Smooth muscle cell (in vitro differentiated cells): ENCODE results near the gene TMPRSS4. TPM values are rescaled to one million over a fixed set of nuclear protein-coding genes. Genes with fewer than 3 reads are reported as not detected.

Experiments used
- DNase-seq: peaks from one replicate; lab custom pipeline; 2025; ENCODE audit not compliant: unreplicated experiment; lab: John Stamatoyannopoulos, UW
- H2AFZ ChIP-seq: fragments of 200-600 bp; sonication (generic); 2 replicates; pipeline ENCODE4 v1.6.0; 2016; ENCODE audit warnings: antibody characterized with exemption, low read depth, mild to moderate bottlenecking
- H3F3A ChIP-seq: fragments of 200-600 bp; sonication (generic); 2 replicates; pipeline ENCODE4 v1.6.0; 2017; ENCODE audit warnings: antibody characterized with exemption, low read depth
- H3K27ac ChIP-seq: fragments of 200-600 bp; sonication (generic); 2 replicates; pipeline ENCODE4 v1.5.1; 2016; ENCODE audit warnings: low read depth, mild to moderate bottlenecking
- H3K27me3 ChIP-seq: fragments of 200-600 bp; sonication (generic); 2 replicates; pipeline ENCODE4 v1.6.1; 2016; ENCODE audit warnings: low read depth, mild to moderate bottlenecking
- H3K36me3 ChIP-seq: fragments of 200-600 bp; sonication (generic); 2 replicates; pipeline ENCODE4 v1.5.1; 2016; ENCODE audit warnings: low read depth
- H3K4me1 ChIP-seq: fragments of 200-600 bp; sonication (generic); 2 replicates; pipeline ENCODE4 v1.5.1; 2016; ENCODE audit warnings: low read depth
- H3K4me2 ChIP-seq: fragments of 200-600 bp; sonication (generic); 2 replicates; pipeline ENCODE4 v1.6.0; 2016; ENCODE audit warnings: mild to moderate bottlenecking
- H3K4me3 ChIP-seq: fragments of 200-600 bp; sonication (generic); 2 replicates; pipeline ENCODE4 v1.5.1; 2016; ENCODE audit warnings: mild to moderate bottlenecking
- H3K79me2 ChIP-seq: fragments of 200-600 bp; sonication (generic); 2 replicates; pipeline ENCODE4 v1.6.0; 2016; ENCODE audit warnings: low read depth, mild to moderate bottlenecking
- H3K9ac ChIP-seq: fragments of 200-600 bp; sonication (generic); 2 replicates; pipeline ENCODE4 v1.6.0; 2016; ENCODE audit warnings: low read depth
- H3K9me3 ChIP-seq: fragments of 200-600 bp; sonication (generic); replicated peaks from 2 replicates; pipeline ENCODE4 v1.5.1; 2016; ENCODE audit warnings: low read depth
- H4K20me1 ChIP-seq: fragments of 200-600 bp; sonication (generic); 2 replicates; pipeline ENCODE4 v1.6.0; 2016; ENCODE audit warnings: low read depth
- CTCF ChIP-seq: fragments of 200-600 bp; sonication (generic); IDR thresholded peaks from 2 replicates; pipeline ENCODE4 v1.5.1; 2017; ENCODE audit warnings: borderline replicate concordance, mild to moderate bottlenecking, antibody characterized with exemption; ENCODE audit not compliant: insufficient read depth, poor library complexity, severe bottlenecking
- WGBS: methylation state at CpG from one replicate; pipeline ENCODE4 v1.1.7; 2016; ENCODE audit warnings: low lambda C conversion rate; 5-methylcytosine and 5-hydroxymethylcytosine counted together
- polyA plus RNA-seq: library from polyadenylated mRNA; unstranded; fragments of >200 nt; fragmentation: Nextera tagmentation; extraction: Ambion mirVana; gene quantifications from 2 replicates; pipeline ENCODE4 v1.2.1, GENCODE V29; 2016
- total RNA-seq: library from RNA; depleted of rRNA; stranded (reverse); fragments of >200 nt; gene quantifications from 2 replicates; pipeline ENCODE4 v1.2.3, GENCODE V29; 2014

TMPRSS4 gene
- total and polyA plus RNA-seq, 2 experiments from 2014 or later, result 7.4 TPM; not detected in 1

- DNase-seq, result no peak
- H3K27me3 ChIP-seq, result peaks cover 6% of the 10 kb centered on the region
- no peak overlapping the region for H3K4me2 ChIP-seq
- H4K20me1 ChIP-seq, result no peaks in the 10 kb centered on the region
- no peak for TF ChIP-seq CTCF
- WGBS, result 90% methylated on average over 8 of the region's 8 CpGs
- no peaks in the 10 kb centered on the region for H3K4me1 ChIP-seq
- no peak overlapping the region for H3K27ac ChIP-seq
- H3K4me3 ChIP-seq, result no peak overlapping the region
- no peak overlapping the region for H3K9ac ChIP-seq
- no peaks in the 10 kb centered on the region for H3K36me3 ChIP-seq
- H3K79me2 ChIP-seq, result no peaks in the 10 kb centered on the region
- H2AFZ ChIP-seq, result no peak overlapping the region
- no peaks in the 10 kb centered on the region for H3F3A ChIP-seq
- no peaks in the 10 kb centered on the region for H3K9me3 ChIP-seq
These were observed 48.2 kb downstream of the TMPRSS4 start for GRCh38 chr11:118124929-118125535.

GRCh38 chr11:118126082-118126838, 49.4 kb downstream of the TMPRSS4 start:
- 88% methylated on average over 7 of the region's 7 CpGs for whole genome bisulfite sequencing
- Histone ChIP-seq H3K27ac (no peak overlapping the region), H3K4me2 (no peak overlapping the region), H3K9ac (no peak overlapping the region), H4K20me1 (no peaks in the 10 kb centered on the region), H3K36me3 (no peaks in the 10 kb centered on the region), H3K4me1 (no peaks in the 10 kb centered on the region), H3K79me2 (no peaks in the 10 kb centered on the region), H2AFZ (no peak overlapping the region), H3F3A (no peaks in the 10 kb centered on the region), H3K27me3 (peaks cover 11% of the 10 kb centered on the region), H3K4me3 (no peak overlapping the region), H3K9me3 (no peaks in the 10 kb centered on the region)
- DNase-seq, result no peak
- no peak for TF ChIP-seq CTCF

- Histone ChIP-seq H2AFZ (no peak overlapping the region), H3K27ac (no peak overlapping the region), H3K4me2 (no peak overlapping the region), H3K9ac (no peak overlapping the region), H3F3A (no peaks in the 10 kb centered on the region), H4K20me1 (no peaks in the 10 kb centered on the region), H3K9me3 (no peaks in the 10 kb centered on the region), H3K4me1 (no peaks in the 10 kb centered on the region), H3K27me3 (peaks cover 11% of the 10 kb centered on the region), H3K4me3 (no peak overlapping the region), H3K36me3 (no peaks in the 10 kb centered on the region), H3K79me2 (no peaks in the 10 kb centered on the region)
- TF ChIP-seq CTCF, result no peak
- DNase-seq, result no peak
- 83% methylated on average over 4 of the region's 4 CpGs for WGBS
These were observed 51.4 kb downstream of the TMPRSS4 start for GRCh38 chr11:118128310-118128709.
